ENCODE measurements around the gene PDIA2.
A peak's percentile ranks its signal among the peaks of the same experiment; 100 is the strongest.

PDIA2 gene

GRCh38 chr16:314351-314750 lies 31.4 kb downstream of the PDIA2 start:
- no peak for TF ChIP-seq CTCF (IDR thresholded peaks at IDR 0.05)

- TF ChIP-seq CTCF (IDR thresholded peaks at IDR 0.05) = no peak
Observed at GRCh38 chr16:314795-315299, 31.9 kb downstream of the PDIA2 start.

- no peak for TF ChIP-seq CTCF (IDR thresholded peaks at IDR 0.05)
Observed at GRCh38 chr16:316741-317464, 33.9 kb downstream of the PDIA2 start.

GRCh38 chr16:317583-317982 lies 34.6 kb downstream of the PDIA2 start:
- no peak for TF ChIP-seq CTCF (IDR thresholded peaks at IDR 0.05)

GRCh38 chr16:318628-319027 lies 35.7 kb downstream of the PDIA2 start:
- TF ChIP-seq CTCF (IDR thresholded peaks at IDR 0.05) = peak; percentile 20; the same call in 1 of the 2 replicates

- TF ChIP-seq CTCF (IDR thresholded peaks at IDR 0.05) = no peak
Observed at GRCh38 chr16:320206-320605, 37.2 kb downstream of the PDIA2 start.

- TF ChIP-seq CTCF (IDR thresholded peaks at IDR 0.05) = no peak
Observed at GRCh38 chr16:321532-321931, 38.6 kb downstream of the PDIA2 start.
